A673 (cell line): ENCODE data around the gene RAB4A. TPM values are rescaled to one million over a fixed set of nuclear protein-coding genes. Genes with fewer than 3 reads are reported as not detected.
"Not testable (repeated sequence)": the region's sequence is repeated elsewhere in the genome, so short reads cannot be mapped to it uniquely, and the experiment has no call there.

Experiments
- BruUV-seq: library from RNA; stranded (reverse); fragments of 400-500 nt; replicated peaks from 2 replicates; lab custom pipeline; 2021; lab: Mats Ljungman, UMichigan
- CTCF ChIA-PET: fragments of 300-600 bp; sonication (Branson Sonifier 250); formaldehyde crosslinking; loops from one replicate; lab custom pipeline; 2022; ENCODE audit warnings: antibody characterized with exemption; lab: Charles Lee
- POLR2A ChIA-PET: fragments of 300-600 bp; sonication (Branson Sonifier 250); formaldehyde crosslinking; loops from one replicate; lab custom pipeline; 2022; ENCODE audit warnings: antibody characterized with exemption; ENCODE audit not compliant: low non-redundant PET; lab: Charles Lee
- DNase-seq: peaks from one replicate; pipeline ENCODE4 v3.0.0-alpha.2; 2015; ENCODE audit warnings: low spot score
- H3K27ac ChIP-seq: fragments of 200-600 bp; sonication (generic); 2 replicates; pipeline ENCODE4 v1.5.1; 2016; ENCODE audit warnings: mixed run types, low read depth, mild to moderate bottlenecking, mixed read lengths, antibody characterized with exemption, low read length; ENCODE audit not compliant: poor library complexity, severe bottlenecking
- H3K27me3 ChIP-seq: fragments of 200-600 bp; sonication (generic); replicated peaks from 2 replicates; pipeline ENCODE4 v1.6.1; 2017; ENCODE audit warnings: mixed run types, low read depth, mild to moderate bottlenecking, mixed read lengths, antibody characterized with exemption, low read length; ENCODE audit not compliant: insufficient read depth, poor library complexity
- H3K36me3 ChIP-seq: fragments of 200-600 bp; sonication (generic); 2 replicates; pipeline ENCODE4 v1.6.1; 2016; ENCODE audit warnings: mixed run types, mild to moderate bottlenecking, mixed read lengths, antibody characterized with exemption, low read length; ENCODE audit not compliant: insufficient read depth, poor library complexity, severe bottlenecking
- H3K4me1 ChIP-seq: fragments of 200-600 bp; sonication (generic); 2 replicates; pipeline ENCODE4 v1.6.1; 2017; ENCODE audit warnings: mixed run types, mild to moderate bottlenecking, mixed read lengths, antibody characterized with exemption, low read length; ENCODE audit not compliant: insufficient read depth, poor library complexity, severe bottlenecking
- H3K4me3 ChIP-seq: fragments of 200-600 bp; sonication (generic); 2 replicates; pipeline ENCODE4 v1.5.1; 2016; ENCODE audit warnings: low read depth, mixed run types, mild to moderate bottlenecking, mixed read lengths, low read length; ENCODE audit not compliant: poor library complexity, severe bottlenecking
- H3K9me3 ChIP-seq: fragments of 200-600 bp; sonication (generic); 2 replicates; pipeline ENCODE4 v1.6.1; 2016; ENCODE audit warnings: mixed run types, low read depth, mild to moderate bottlenecking, mixed read lengths, antibody characterized with exemption, low read length; ENCODE audit not compliant: poor library complexity, severe bottlenecking
- CTCF ChIP-seq: fragments of 300-800, 200-600 bp; sonication (generic); conservative IDR thresholded peaks from 2 replicates; pipeline ENCODE4 v1.5.1; 2017; ENCODE audit warnings: low read depth, mild to moderate bottlenecking, antibody characterized with exemption, low read length, moderate library complexity, mixed read lengths
- EZH2 ChIP-seq: fragments of 200-600 bp; sonication (generic); IDR thresholded peaks from 2 replicates; pipeline ENCODE4 v1.6.1; 2017; ENCODE audit warnings: borderline replicate concordance, low read depth, mild to moderate bottlenecking, mixed read lengths, antibody characterized with exemption, low read length; ENCODE audit not compliant: poor library complexity, severe bottlenecking
- intact Hi-C: fragments of 100-400 bp; cut with micrococcal nuclease; formaldehyde crosslinking; loops from one replicate; pipeline ENCODE4 v1.10.0; 2022; ENCODE audit not compliant: unreplicated experiment
- total RNA-seq: library from RNA; stranded (reverse); gene quantifications from 2 replicates; pipeline ENCODE4 v1.2.3, GENCODE V29; 2021

RAB4A gene
- total RNA-seq, 1 experiment from 2014 or later: 51.6 TPM

DNA sequence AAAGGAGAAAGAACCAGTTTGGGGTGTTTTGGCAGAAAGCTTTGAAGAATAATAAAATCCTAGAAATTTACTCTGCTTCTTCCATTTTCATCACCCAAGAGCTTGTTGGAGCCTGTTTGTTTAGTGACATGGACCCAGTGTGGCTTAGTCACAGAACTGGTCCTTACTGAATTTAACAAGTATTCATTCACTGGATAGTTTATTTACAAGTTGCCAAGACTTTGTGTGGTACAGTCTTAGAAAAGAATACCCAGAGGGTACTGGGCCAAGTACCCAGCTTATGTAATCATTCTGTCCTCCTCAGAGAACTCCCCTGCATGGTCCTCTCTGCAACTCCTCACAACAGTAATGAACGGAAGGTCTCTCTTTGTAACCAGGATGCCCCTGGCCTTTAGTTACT is 16.4 kb downstream of the RAB4A start:
- TF ChIP-seq EZH2 (no peak), CTCF (no peak)
- POLR2A ChIA-PET: no interaction called here
- Histone ChIP-seq H3K36me3 (no peaks in the 10 kb centered on the region), H3K4me1 (no peaks in the 10 kb centered on the region), H3K27me3 (no peaks in the 10 kb centered on the region), H3K9me3 (peaks cover 4% of the 10 kb centered on the region), H3K4me3 (no peak overlapping the region), H3K27ac (no peak overlapping the region)
- no peak for DNase-seq
- BruUV-seq: no TSS peak
- CTCF ChIA-PET: no interaction called here
- intact Hi-C loops: no loop called here

DNA sequence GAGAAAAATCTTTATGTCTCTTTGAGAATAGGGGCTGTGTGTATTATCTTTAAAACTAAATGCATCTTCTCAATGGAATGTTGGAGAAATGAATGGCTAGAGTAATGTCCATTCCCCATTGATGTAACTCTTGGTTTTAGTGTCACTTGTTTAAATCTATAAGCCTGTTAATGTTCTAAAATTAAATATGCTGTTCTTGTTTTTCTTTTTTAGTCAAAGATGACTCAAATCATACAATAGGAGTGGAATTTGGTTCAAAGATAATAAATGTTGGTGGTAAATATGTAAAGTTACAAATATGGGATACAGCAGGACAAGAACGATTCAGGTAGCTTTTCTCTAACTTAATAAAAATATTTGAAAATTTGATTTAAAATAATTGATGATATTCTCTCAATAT is 17.6 kb downstream of the RAB4A start:
- no peak for DNase-seq
- H3K27ac ChIP-seq: no peak overlapping the region
- CTCF ChIA-PET: no interaction called here
- BruUV-seq: no TSS peak
- no peaks in the 10 kb centered on the region for H3K27me3 ChIP-seq
- no peaks in the 10 kb centered on the region for H3K36me3 ChIP-seq
- H3K4me3 ChIP-seq: no peak overlapping the region
- H3K9me3 ChIP-seq: no peaks in the 10 kb centered on the region
- intact Hi-C loops: no loop called here
- POLR2A ChIA-PET: no interaction called here
- TF ChIP-seq EZH2 (no peak), CTCF (no peak)
- H3K4me1 ChIP-seq: no peaks in the 10 kb centered on the region

DNA sequence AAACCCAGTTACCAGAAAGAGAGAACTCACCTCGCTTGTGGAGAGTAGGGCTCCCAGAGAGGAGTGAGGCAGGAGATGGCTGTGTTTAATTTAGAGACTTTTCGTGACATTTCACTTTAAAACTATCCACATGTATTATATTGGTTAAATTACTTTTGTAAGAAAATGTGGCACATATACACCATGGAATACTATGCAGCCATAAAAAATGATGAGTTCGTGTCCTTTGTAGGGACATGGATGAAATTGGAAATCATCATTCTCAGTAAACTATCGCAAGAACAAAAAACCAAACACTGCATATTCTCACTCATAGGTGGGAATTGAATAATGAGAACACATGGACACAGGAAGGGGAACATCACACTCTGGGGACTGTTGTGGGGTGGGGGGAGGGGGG is 20.8 kb downstream of the RAB4A start:
- H3K27me3 ChIP-seq, POLR2A ChIA-PET, H3K4me3 ChIP-seq, DNase-seq, BruUV-seq, intact Hi-C loops, H3K36me3 ChIP-seq, H3K4me1 ChIP-seq, H3K9me3 ChIP-seq, CTCF ChIA-PET, H3K27ac ChIP-seq: not testable (repeated sequence)

GRCh38 chr1:229293528-229294204 is 22.8 kb downstream of the RAB4A start:
- no peaks in the 10 kb centered on the region for H3K9me3 ChIP-seq
- no peak for TF ChIP-seq CTCF
- TF ChIP-seq EZH2: no peak
- no peak overlapping the region for H3K4me3 ChIP-seq
- BruUV-seq: no TSS peak
- no peaks in the 10 kb centered on the region for H3K27me3 ChIP-seq
- no peaks in the 10 kb centered on the region for H3K4me1 ChIP-seq
- intact Hi-C loops: no loop called here
- ChIA-PET CTCF (no interaction called here), POLR2A (no interaction called here)
- no peak for DNase-seq
- no peak overlapping the region for H3K27ac ChIP-seq
- H3K36me3 ChIP-seq: no peaks in the 10 kb centered on the region
